GM12878 (cell line): Measurements from ENCODE around the gene BNC2. TPM values are rescaled to one million over a fixed set of nuclear protein-coding genes. Genes with fewer than 3 reads are reported as not detected.

Experiments
- ATAC-seq: fragments of 200-7000 bp; cut with Tn5 transposase; 3 replicates; pipeline ENCODE4 v1.9.1; 2020; ENCODE audit warnings: mild to moderate bottlenecking, moderate library complexity
- BruUV-seq: library from RNA; stranded (reverse); fragments of 400-500 nt; replicated peaks from 2 replicates; lab custom pipeline; 2021; lab: Mats Ljungman, UMichigan
- CTCF ChIA-PET: fragments of 300-600 bp; sonication (Branson Sonifier 250); formaldehyde crosslinking; extraction: SDS; loops from one replicate; lab custom pipeline; 2021; ENCODE audit warnings: inconsistent platforms; lab: Yijun Ruan, JAX
- POLR2A ChIA-PET: fragments of 350-600 bp; formaldehyde crosslinking; extraction: SDS; loops from one replicate; lab custom pipeline; 2021; ENCODE audit warnings: inconsistent platforms; lab: Charles Lee
- RAD21 ChIA-PET: fragments of 300-600 bp; sonication (Branson Sonifier 250); formaldehyde crosslinking; loops from one replicate; lab custom pipeline; 2023; ENCODE audit warnings: antibody characterized with exemption; ENCODE audit not compliant: unreplicated experiment; lab: Charles Lee
- SMC1A ChIA-PET: fragments of 300-600 bp; sonication (Branson Sonifier 250); formaldehyde crosslinking; loops from one replicate; lab custom pipeline; 2023; ENCODE audit not compliant: unreplicated experiment, uncharacterized antibody; lab: Charles Lee
- DNase-seq: peaks from one replicate; pipeline ENCODE4 v3.0.0-alpha.2; 2011; ENCODE audit warnings: low read depth, low spot score
- FAIRE-seq: peaks from 3 replicates; lab custom pipeline; 2011; peaks lifted over from hg19 to GRCh38; lab: Jason Lieb, UNC
- H2AFZ ChIP-seq: 2 replicates; pipeline ENCODE4 v1.6.0; 2011; ENCODE audit warnings: low read depth, low read length, control low read depth; ENCODE audit not compliant: control insufficient read depth
- H3K27ac ChIP-seq: 2 replicates; pipeline ENCODE4 v1.5.1; 2011; ENCODE audit warnings: control low read depth; ENCODE audit not compliant: control insufficient read depth, insufficient read depth
- H3K27me3 ChIP-seq, 2 experiments: replicated peaks in 1 of 2; 2 replicates each; pipeline versions ENCODE4 v1.6.0 to v1.6.1; 2011; ENCODE audit warnings: low read length in 1 of 2; ENCODE audit not compliant: control insufficient read depth in 2 of 2, insufficient read depth in 2 of 2
- H3K36me3 ChIP-seq, 2 experiments: 2 replicates each; pipeline ENCODE4 v1.5.1; 2011; ENCODE audit warnings: low read length in 1 of 2; ENCODE audit not compliant: control insufficient read depth in 2 of 2, insufficient read depth in 2 of 2
- H3K4me1 ChIP-seq: 2 replicates; pipeline ENCODE4 v1.6.1; 2011; ENCODE audit warnings: mild to moderate bottlenecking, low read length, moderate library complexity, mixed read lengths; ENCODE audit not compliant: control insufficient read depth, insufficient read depth
- H3K4me2 ChIP-seq: 2 replicates; pipeline ENCODE4 v1.6.0; 2011; ENCODE audit warnings: control low read depth; ENCODE audit not compliant: control insufficient read depth, insufficient read depth
- H3K4me3 ChIP-seq: fragments of 200-600 bp; sonication (generic); 2 replicates; pipeline ENCODE4 v1.5.1; 2016
- H3K79me2 ChIP-seq: 2 replicates; pipeline ENCODE4 v1.6.0; 2011; ENCODE audit warnings: low read length; ENCODE audit not compliant: control insufficient read depth, insufficient read depth
- H3K9ac ChIP-seq: 2 replicates; pipeline ENCODE4 v1.8.0; 2011; ENCODE audit warnings: low read length, control low read depth, mixed read lengths; ENCODE audit not compliant: control insufficient read depth, insufficient read depth
- H3K9me3 ChIP-seq: replicated peaks from 3 replicates; pipeline ENCODE4 v1.5.1; 2011; ENCODE audit warnings: mild to moderate bottlenecking, low read length; ENCODE audit not compliant: control insufficient read depth, insufficient read depth
- H4K20me1 ChIP-seq: 2 replicates; pipeline ENCODE4 v1.6.0; 2011; ENCODE audit not compliant: control insufficient read depth, insufficient read depth
- BHLHE40 ChIP-seq, 2 experiments: fragments of 450-650 bp in 1 of 2; IDR thresholded peaks; 2 replicates each; pipeline ENCODE4 v1.6.1; 2011 to 2017; ENCODE audit warnings: low read depth in 2 of 2, borderline replicate concordance in 1 of 2, improper control_type of control experiment in 1 of 2, low read length in 1 of 2, mild to moderate bottlenecking in 1 of 2
- JUNB ChIP-seq: IDR thresholded peaks from 2 replicates; pipeline ENCODE4 v1.6.1; 2016; ENCODE audit warnings: antibody characterized with exemption, mild to moderate bottlenecking
- MEF2A ChIP-seq: IDR thresholded peaks from 2 replicates; pipeline ENCODE4 v1.6.1; 2011; ENCODE audit warnings: low read depth, mild to moderate bottlenecking, low read length, moderate library complexity; ENCODE audit not compliant: insufficient read depth
- NR2F1 ChIP-seq: fragments of 450-650 bp; conservative IDR thresholded peaks from 2 replicates; pipeline ENCODE4 v1.6.1; 2017; ENCODE audit warnings: mild to moderate bottlenecking
- REST ChIP-seq: IDR thresholded peaks from 2 replicates; pipeline ENCODE4 v1.6.1; 2012; ENCODE audit warnings: mild to moderate bottlenecking, low read depth, low read length
- TBL1XR1 ChIP-seq: IDR thresholded peaks from 2 replicates; pipeline ENCODE4 v1.6.1; 2012; ENCODE audit warnings: low read depth, low read length, improper control_type of control experiment
- TCF12 ChIP-seq: IDR thresholded peaks from 2 replicates; pipeline ENCODE4 v1.6.1; 2011; ENCODE audit warnings: low read depth, mild to moderate bottlenecking, low read length
- USF1 ChIP-seq: IDR thresholded peaks from 2 replicates; pipeline ENCODE4 v1.6.1; 2011; ENCODE audit warnings: borderline replicate concordance, low read depth, mild to moderate bottlenecking, moderate library complexity, mixed read lengths, low read length; ENCODE audit not compliant: insufficient read depth; ENCODE audit errors: extremely low read length
- ZZZ3 ChIP-seq: IDR thresholded peaks from 2 replicates; pipeline ENCODE4 v1.6.1; 2011; ENCODE audit warnings: low read depth; ENCODE audit not compliant: control insufficient read depth, insufficient read length
- in situ Hi-C: fragments of 300-500 bp; cut with MboI; formaldehyde crosslinking; loops from 9 replicates; pipeline ENCODE4 v1.14.3; 2018; ENCODE audit warnings: mixed read lengths
- intact Hi-C: fragments of 100-400 bp; cut with micrococcal nuclease; formaldehyde crosslinking; loops from one replicate; pipeline ENCODE4 v1.14.2; 2022; ENCODE audit not compliant: unreplicated experiment
- polyA plus RNA-seq, 11 experiments: library from polyadenylated mRNA; depleted of rRNA in 4 of 11; unstranded in 6 of 11; stranded (reverse) in 5 of 11; fragments of >200 nt; fragmentation: Nextera tagmentation in 4 of 11; fragmentation: Illumina TruSeq in 1 of 11; extraction: Ambion mirVana in 4 of 11; extraction: Trizol in 1 of 11; gene quantifications; 1 replicate in 1 of 11; 2 replicates in 10 of 11; pipeline versions ENCODE4 v1.2.1 to v1.2.3, GENCODE V29; 2011 to 2016; ENCODE audit warnings: inconsistent platforms in 2 of 11, missing spikeins in 2 of 11, low read depth in 1 of 11
- total RNA-seq, 4 experiments: library from RNA; depleted of rRNA in 3 of 4; stranded (reverse); fragments of >200 nt in 3 of 4; fragmentation: Illumina TruSeq in 1 of 4; extraction: Trizol in 1 of 4; gene quantifications; 2 replicates each; pipeline versions ENCODE4 v1.2.1 to v1.2.3, GENCODE V29; 2013 to 2021

Gene BNC2
- total and polyA plus RNA-seq, 10 of the 15 experiments (the other 5 are each of a cell fraction or from before 2014, with no cell fraction given) = 0.05 to 14.5 (median 0.26) TPM

GRCh38 chr9:16619402-16619801 lies 251.1 kb downstream of the BNC2 start:
- Histone ChIP-seq H3K4me3 (no peak overlapping the region), H4K20me1 (no peaks in the 10 kb centered on the region), H3K4me1 (no peaks in the 10 kb centered on the region), H3K9me3 (no peaks in the 10 kb centered on the region), H3K79me2 (no peaks in the 10 kb centered on the region), H3K27me3 (no peaks in the 10 kb centered on the region), H3K4me2 (no peak overlapping the region), H3K36me3 (no peaks in the 10 kb centered on the region), H3K27ac (no peak overlapping the region), H3K9ac (no peak overlapping the region), H2AFZ (no peak overlapping the region)
- SMC1A ChIA-PET = interaction anchor here (1.0 to 1.8 kb wide), 6 partner anchors 14 to 157 kb away, joined by 3 to 6 read pairs (median 4); no protein-coding TSS in a partner anchor
- no TSS peak for BruUV-seq
- CTCF ChIA-PET = no interaction called here
- in situ Hi-C loops (no loop called here), intact Hi-C loops (no loop called here)
- no peak for DNase-seq
- ATAC-seq = peak; percentile 45
- no peak for FAIRE-seq
- POLR2A ChIA-PET = no interaction called here
- TF ChIP-seq MEF2A (no peak), ZZZ3 (no peak), TBL1XR1 (no peak), REST (no peak), BHLHE40 (IDR thresholded peaks at IDR 0.05; ENCODE audit: borderline replicate concordance in 1 of 2, low read depth in 2 of 2, low read length in 1 of 2) (no peak), USF1 (no peak), JUNB (no peak), NR2F1 (no peak), TCF12 (no peak)
- TF ChIP-seq, all 136 proteins: peak for 0
- RAD21 ChIA-PET = interaction anchor here (1.1 kb wide), 1 partner anchor 32 kb away, joined by 4 read pairs; no protein-coding TSS in a partner anchor
